GM18873 (cell line): Measurements from ENCODE around the gene HHLA2.
"Not testable (repeated sequence)": the region's sequence is repeated elsewhere in the genome, so short reads cannot be mapped to it uniquely, and the experiment has no call there.

Experiments used
- ATAC-seq: cut with Tn5 transposase; IDR thresholded peaks from one replicate; pipeline ENCODE4 v1.9.1; 2021; ENCODE audit warnings: mild to moderate bottlenecking, moderate library complexity, moderate number of reproducible peaks; ENCODE audit not compliant: unreplicated experiment, low FRiP score

The HHLA2 gene

GRCh38 chr3:108296239-108296638, at the start of gene HHLA2:
TSS of gene HHLA2 (plus strand) at chr3:108296548. CDS start at chr3:108351814, 55,266 bp downstream.
- ATAC-seq: peak; percentile 37

GRCh38 chr3:108250626-108251025, 45.7 kb upstream of the HHLA2 start:
- ATAC-seq: no peak

- ATAC-seq: no peak
Measured at GRCh38 chr3:108251265-108251664, 45.1 kb upstream of the HHLA2 start.

- ATAC-seq: no peak
Measured at GRCh38 chr3:108251844-108252243, 44.5 kb upstream of the HHLA2 start.

- ATAC-seq: no peak
Measured at GRCh38 chr3:108255131-108255530, 41.2 kb upstream of the HHLA2 start.

GRCh38 chr3:108264534-108265298, 31.6 kb upstream of the HHLA2 start:
- ATAC-seq: peak; percentile 82

GRCh38 chr3:108268235-108268634, 28.1 kb upstream of the HHLA2 start:
- not testable (repeated sequence) for ATAC-seq

GRCh38 chr3:108271626-108272025, 24.7 kb upstream of the HHLA2 start:
- no peak for ATAC-seq

GRCh38 chr3:108279066-108279465, 17.3 kb upstream of the HHLA2 start:
- not testable (repeated sequence) for ATAC-seq

GRCh38 chr3:108280476-108280875, 15.9 kb upstream of the HHLA2 start:
- ATAC-seq: no peak

GRCh38 chr3:108281670-108282069, 14.7 kb upstream of the HHLA2 start:
- ATAC-seq: no peak

- ATAC-seq: no peak
Measured at GRCh38 chr3:108283006-108283405, 13.3 kb upstream of the HHLA2 start.

GRCh38 chr3:108283989-108284388, 12.4 kb upstream of the HHLA2 start:
- no peak for ATAC-seq

GRCh38 chr3:108285176-108285575, 11.2 kb upstream of the HHLA2 start:
- no peak for ATAC-seq

- ATAC-seq: peak; percentile 78
Measured at GRCh38 chr3:108287146-108287545, 9.2 kb upstream of the HHLA2 start.

- not testable (repeated sequence) for ATAC-seq
Measured at GRCh38 chr3:108288193-108288592, 8.2 kb upstream of the HHLA2 start.

- ATAC-seq: no peak
Measured at GRCh38 chr3:108289159-108289558, 7.2 kb upstream of the HHLA2 start.

GRCh38 chr3:108292450-108292849, 3.9 kb upstream of the HHLA2 start:
- no peak for ATAC-seq

GRCh38 chr3:108292905-108293328, 3.4 kb upstream of the HHLA2 start:
- peak; percentile 88 for ATAC-seq

- ATAC-seq: peak; percentile 70
Measured at GRCh38 chr3:108293858-108294257, 2.5 kb upstream of the HHLA2 start.

- ATAC-seq: no peak
Measured at GRCh38 chr3:108295421-108296175, 750 bp upstream of the HHLA2 start.

- ATAC-seq: no peak
Measured at GRCh38 chr3:108297647-108298046, 1.3 kb downstream of the HHLA2 start.
